GM19035 (cell line): Measurements from ENCODE around the gene RAB7B.
"Not testable (repeated sequence)": the region's sequence is repeated elsewhere in the genome, so short reads cannot be mapped to it uniquely, and the experiment has no call there.

Source experiments
- ATAC-seq: cut with Tn5 transposase; IDR thresholded peaks from one replicate; pipeline ENCODE4 v1.9.1; 2021; ENCODE audit not compliant: unreplicated experiment

The RAB7B gene

DNA sequence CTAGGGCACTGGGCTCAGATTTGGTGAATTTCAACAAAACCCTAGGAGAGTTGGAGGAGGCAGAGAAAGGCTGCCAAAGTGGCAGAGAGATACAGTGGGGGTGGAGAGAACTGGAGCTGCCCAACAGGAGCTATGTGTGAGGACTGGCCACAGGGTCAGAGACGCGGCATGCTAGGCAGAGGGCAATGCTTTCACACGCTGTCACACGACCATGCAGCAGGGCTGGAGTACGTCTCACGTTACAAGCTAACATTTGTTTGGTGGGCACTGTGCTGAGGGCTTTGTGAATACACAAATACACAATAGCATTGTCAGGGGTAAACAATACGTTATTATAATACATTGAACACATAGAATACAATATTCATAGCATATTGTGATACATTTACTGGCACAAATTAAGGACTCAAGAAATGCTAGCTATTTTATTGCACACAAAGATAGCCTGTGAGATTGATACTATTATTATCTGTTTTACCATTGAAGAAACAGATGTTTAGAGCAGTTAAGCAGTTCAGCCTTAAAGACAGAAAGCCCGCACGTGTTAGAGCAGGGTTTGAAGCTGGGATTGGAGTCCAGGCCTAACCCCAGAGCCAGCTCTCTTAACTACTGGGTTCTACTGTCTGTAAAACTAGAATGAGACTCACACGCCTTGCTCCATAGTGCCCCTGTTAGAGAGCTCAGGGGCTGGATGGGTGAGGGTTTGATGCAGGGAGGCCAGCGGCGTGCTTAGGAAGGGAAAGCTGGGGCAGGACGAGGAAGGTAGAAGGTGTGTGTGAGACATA, 4.5 kb downstream of the RAB7B start:
- ATAC-seq, result no peak

- not testable (repeated sequence) for ATAC-seq
Measured at GRCh38 chr1:205996641-205997040, 6.6 kb downstream of the RAB7B start.

- ATAC-seq, result no peak
Measured at GRCh38 chr1:205994346-205994745, 8.8 kb downstream of the RAB7B start.

- no peak for ATAC-seq
Measured at GRCh38 chr1:205993068-205993467, 10.1 kb downstream of the RAB7B start.

- ATAC-seq, result no peak
Measured at GRCh38 chr1:205992218-205992882, 10.8 kb downstream of the RAB7B start.

DNA sequence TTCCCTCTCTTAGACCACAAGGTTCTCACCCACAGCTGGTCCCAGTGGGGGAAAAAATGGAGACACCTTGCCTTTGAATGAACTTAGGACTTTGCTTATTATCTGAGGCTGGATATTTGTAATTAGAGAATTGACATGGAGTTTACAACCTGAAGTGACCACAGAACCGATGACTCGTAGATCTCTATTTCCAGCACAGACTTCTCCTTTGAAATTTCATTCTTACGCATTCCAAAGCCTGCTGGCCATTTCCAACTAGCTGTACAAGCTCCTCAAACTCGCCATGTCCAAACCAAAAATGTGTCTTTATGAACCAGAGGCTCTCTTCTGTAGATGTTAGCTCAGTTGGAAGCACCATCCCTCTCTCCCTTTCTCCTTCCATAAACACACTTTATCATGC, 12.0 kb downstream of the RAB7B start:
- ATAC-seq, result no peak

GRCh38 chr1:205990226-205990625, 13.0 kb downstream of the RAB7B start:
- ATAC-seq, result no peak

DNA sequence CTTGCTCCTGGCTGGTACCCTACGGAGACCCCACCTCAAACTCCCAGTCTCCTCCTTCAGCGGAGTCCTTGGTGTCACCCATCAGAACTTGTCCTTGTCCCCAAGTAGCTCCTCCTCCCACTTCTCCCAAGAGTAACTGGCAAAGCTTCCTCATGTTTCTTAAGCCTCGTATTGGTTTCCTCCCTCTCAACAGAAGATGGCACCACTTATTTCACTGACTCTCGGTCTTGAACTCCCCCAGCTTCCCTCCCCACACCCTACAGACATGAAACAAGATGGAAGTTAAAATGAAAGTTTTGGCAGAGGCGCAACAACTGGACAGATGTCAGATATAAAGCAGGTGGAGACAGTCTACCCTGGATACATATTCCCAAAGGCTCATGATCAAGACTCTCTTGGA, 13.4 kb downstream of the RAB7B start:
- no peak for ATAC-seq

DNA sequence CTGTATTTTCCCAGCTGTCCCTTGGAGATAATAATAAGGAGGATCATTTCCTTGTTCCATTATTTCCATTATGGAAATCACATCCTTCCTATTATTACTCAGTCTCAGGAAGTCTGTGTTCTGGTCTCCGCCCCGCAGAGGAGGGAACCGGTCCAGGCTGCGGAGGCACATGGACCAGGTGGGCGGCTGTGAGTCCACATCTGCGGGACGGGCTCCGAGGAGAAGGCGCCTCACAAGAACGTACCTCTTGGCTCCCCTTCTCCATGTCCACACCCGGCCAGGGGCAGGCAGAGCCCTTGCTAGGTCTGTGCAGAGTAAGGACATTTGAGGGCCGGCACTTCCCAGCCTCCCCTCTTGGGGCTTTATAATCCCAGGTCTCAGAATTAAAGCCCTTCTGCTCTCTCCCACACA, 14.6 kb downstream of the RAB7B start:
- ATAC-seq, result no peak

DNA sequence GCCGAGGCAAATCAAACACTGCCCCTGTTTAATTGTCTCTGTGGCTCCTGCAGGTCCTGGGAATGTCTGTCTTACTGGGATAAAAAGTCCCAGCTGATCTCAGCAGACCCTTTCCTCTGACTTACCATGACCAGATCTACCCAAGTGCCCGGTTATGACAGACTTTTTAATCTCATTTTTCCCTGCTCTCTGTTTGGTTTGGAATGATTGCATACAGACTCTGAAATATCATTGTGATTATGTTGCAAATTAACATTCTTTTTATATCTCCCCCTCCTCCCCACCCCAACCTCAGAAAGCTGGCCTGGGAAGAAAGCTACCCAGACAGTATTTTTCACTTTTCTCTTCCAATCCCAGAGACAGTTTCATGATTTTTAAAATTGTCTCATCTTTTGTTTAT, 16.3 kb downstream of the RAB7B start:
- no peak for ATAC-seq

GRCh38 chr1:205986292-205986691, 16.9 kb downstream of the RAB7B start:
- no peak for ATAC-seq

DNA sequence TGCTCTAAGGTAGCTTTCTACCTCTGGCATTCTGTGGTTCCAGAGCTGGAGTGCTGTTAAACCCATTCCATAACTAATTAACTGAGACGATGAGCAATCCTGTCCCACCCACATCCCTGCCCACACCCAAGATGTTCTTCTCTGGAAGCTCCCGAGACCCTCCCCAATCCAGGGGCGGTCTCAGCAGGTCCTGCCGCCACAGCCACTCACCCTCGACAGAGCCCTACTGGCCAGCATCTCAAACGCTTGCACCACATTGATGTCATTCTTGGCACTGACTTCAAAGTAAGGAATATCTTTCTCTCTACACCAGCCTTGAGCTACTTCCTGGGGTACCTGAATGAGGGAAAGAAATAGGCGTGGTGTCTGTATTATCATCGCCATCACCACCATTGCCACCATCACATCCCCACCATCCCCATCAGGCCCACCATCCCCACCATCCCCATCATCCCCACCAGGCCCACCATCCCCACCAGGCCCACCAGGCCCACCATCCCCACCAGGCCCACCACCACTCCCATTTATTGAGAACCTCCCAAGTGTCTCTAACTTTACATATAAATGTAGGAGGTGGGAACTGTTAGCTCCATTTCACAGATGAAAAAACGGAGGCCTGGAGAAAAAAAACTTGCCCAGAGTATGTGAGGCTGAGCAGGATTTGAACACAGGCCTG, 17.7 kb downstream of the RAB7B start:
- no peak for ATAC-seq

DNA sequence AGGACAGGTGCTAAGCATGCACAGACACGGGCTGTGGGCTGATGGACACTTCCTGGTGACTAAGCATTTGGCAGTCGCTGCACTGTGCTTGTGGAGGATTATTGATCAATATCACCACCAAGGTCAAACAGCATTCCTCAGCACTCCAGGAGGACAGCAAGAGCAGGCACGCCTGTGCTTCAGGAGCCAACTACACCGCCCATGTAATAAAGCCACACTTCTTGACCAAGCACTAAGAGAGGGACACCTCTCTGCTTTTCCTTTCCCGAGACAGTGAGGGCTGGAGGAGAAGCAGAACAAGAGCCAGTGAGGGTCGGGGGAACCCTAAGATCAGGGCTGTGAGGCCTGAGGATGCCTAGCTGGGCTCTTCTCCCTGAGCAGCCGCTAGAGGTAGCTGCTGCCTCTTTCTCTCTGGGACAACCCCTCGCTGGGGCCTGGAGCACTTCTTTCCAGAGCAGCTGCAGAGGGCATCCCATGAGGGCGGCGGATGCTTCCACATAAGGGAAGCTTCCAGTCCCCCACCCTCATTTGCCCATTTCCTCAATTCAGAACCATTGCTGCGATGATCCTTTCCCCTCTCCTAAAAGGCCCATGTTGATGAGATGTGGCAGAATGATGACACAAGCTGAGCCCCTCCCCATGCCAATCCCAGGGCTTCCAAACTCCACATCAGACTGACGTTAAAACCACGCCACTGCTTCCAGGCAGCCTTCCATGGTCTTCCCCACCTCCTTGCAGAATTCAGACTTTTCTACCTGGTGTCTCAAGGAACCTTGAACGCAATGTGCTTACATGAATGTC, 19.1 kb downstream of the RAB7B start:
- no peak for ATAC-seq

GRCh38 chr1:205981257-205981656, 21.9 kb downstream of the RAB7B start:
- no peak for ATAC-seq

DNA sequence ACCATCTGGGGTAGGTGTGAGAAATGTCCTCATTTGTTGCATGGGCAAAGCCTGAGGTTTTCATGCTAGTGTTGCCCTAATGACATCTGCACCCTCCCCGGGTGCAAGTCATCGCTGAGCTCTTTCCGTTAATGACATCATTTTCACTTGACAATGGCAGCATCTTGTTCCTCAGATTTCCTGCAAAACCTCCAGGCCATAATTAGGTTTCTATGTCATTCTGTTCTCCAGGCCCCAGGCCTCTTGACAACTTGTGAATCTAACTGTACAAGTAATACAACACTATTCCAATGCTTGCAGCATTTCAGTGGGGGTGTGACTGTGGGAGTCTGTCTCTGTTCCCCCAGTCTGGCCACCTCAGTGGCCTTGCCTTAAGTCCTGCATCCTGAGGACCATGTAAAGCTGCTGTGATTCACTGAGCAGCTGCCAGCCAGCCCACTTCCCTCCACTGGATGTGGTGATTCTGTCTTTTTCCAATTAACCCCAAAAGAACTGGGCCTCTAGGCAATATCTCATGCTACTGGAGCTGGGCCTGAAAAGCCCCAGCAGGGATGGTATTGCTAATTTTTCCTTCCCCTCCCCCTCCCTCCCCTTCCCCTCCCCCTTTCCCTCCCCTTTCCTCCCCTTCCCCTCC, 22.8 kb downstream of the RAB7B start:
- ATAC-seq, result no peak

- ATAC-seq, result no peak
Measured at GRCh38 chr1:205979301-205979700, 23.9 kb downstream of the RAB7B start.

DNA sequence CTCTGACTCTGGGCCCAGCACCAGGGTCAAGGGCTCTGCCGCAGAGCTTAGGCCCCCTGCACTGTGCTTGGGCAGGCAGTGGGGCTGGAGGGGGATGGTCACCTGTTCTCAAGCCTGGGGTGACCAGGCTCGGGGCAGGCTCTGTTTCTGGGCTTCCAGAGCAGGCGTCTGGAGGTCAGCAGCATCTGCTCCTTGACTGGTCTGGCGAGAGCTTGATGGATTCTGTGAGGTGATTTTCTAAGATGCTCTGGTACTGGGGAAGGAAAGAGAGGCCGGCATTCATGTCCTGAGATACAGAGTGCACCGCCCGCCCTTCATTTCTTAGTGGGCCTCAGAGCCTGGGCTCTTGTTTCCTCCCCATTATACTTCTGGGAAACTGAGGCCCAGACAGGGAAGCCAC, 24.5 kb downstream of the RAB7B start:
- no peak for ATAC-seq

- ATAC-seq, result peak; percentile 59
Measured at GRCh38 chr1:205977402-205978014, 25.7 kb downstream of the RAB7B start.

GRCh38 chr1:205976708-205977401, 26.3 kb downstream of the RAB7B start:
- ATAC-seq, result no peak

GRCh38 chr1:205976036-205976435, 27.2 kb downstream of the RAB7B start:
- ATAC-seq, result no peak
